HEK293T (cell line): ENCODE measurements around the gene MLANA.

ENCODE experiments used
- ARNT ChIP-seq: fragments of 450-650 bp; IDR thresholded peaks from 2 replicates; pipeline ENCODE4 v1.6.1; 2017; ENCODE audit warnings: mild to moderate bottlenecking
- BHLHE40 ChIP-seq: fragments of 450-650 bp; IDR thresholded peaks from 2 replicates; pipeline ENCODE4 v1.6.1; 2016; ENCODE audit warnings: mild to moderate bottlenecking, moderate library complexity, borderline replicate concordance
- ELF4 ChIP-seq: fragments of 450-650 bp; IDR thresholded peaks from 2 replicates; pipeline ENCODE4 v1.6.1; 2017; ENCODE audit warnings: antibody characterized with exemption
- FOXA1 ChIP-seq: fragments of 450-650 bp; IDR thresholded peaks from 2 replicates; pipeline ENCODE4 v1.6.1; 2016; ENCODE audit warnings: mild to moderate bottlenecking
- FOXK2 ChIP-seq: fragments of 450-650 bp; IDR thresholded peaks from 2 replicates; pipeline ENCODE4 v1.6.1; 2016; ENCODE audit warnings: mild to moderate bottlenecking
- FOXM1 ChIP-seq: fragments of 450-650 bp; IDR thresholded peaks from 2 replicates; pipeline ENCODE4 v1.6.1; 2017; ENCODE audit warnings: mild to moderate bottlenecking, borderline replicate concordance
- HDGF ChIP-seq: fragments of 450-650 bp; IDR thresholded peaks from 2 replicates; pipeline ENCODE4 v1.6.1; 2017; ENCODE audit warnings: antibody characterized with exemption, borderline replicate concordance
- L3MBTL2 ChIP-seq: fragments of 450-650 bp; conservative IDR thresholded peaks from 2 replicates; pipeline ENCODE4 v1.6.1; 2016; ENCODE audit warnings: mild to moderate bottlenecking
- LEF1 ChIP-seq: fragments of 450-650 bp; IDR thresholded peaks from 2 replicates; pipeline ENCODE4 v1.6.1; 2017; ENCODE audit warnings: mild to moderate bottlenecking, borderline replicate concordance
- NFRKB ChIP-seq: fragments of 450-650 bp; IDR thresholded peaks from 2 replicates; pipeline ENCODE4 v1.6.1; 2016; ENCODE audit warnings: mild to moderate bottlenecking, moderate library complexity
- SP1 ChIP-seq: fragments of 450-650 bp; IDR thresholded peaks from 2 replicates; pipeline ENCODE4 v1.6.1; 2017
- SUZ12 ChIP-seq: fragments of 450-650 bp; IDR thresholded peaks from 2 replicates; pipeline ENCODE4 v1.6.1; 2016; ENCODE audit warnings: mild to moderate bottlenecking

DNA sequence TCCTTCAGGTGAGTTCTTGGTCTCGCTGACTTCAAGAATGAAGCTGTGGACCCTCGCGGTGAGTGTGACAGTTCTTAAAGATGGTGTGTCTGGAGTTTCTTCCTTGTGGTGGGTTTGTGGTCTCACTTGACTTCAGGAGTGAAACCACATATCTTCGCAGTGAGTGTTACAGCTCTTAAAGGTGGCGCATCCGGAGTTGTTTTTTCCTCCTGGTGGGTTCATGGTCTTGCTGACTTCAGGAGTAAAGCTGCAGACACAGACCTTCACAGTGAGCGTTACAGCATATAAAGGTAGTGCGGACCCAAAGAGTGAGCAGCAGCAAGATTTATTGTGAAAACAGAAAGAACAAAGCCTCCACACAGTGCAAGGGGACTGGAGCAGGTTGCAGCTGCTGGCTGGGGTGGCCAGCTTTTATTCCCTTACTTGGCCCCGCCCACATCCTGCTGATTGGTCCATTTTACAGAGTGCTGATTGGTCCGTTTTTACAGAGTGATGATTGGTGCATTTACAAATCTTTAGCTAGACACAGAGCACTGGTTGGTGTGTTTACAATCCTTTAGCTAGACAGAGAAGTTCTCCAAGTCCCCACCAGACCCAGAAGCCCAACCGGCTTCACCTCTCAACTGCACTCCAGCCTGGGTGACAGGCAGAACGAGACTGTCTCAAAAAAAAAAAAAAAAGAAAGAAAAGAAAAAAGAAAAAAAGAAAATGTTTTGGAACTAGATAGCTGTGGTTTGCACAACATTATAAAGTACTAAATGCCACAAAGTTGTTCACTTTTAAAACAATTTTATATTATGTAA is 48.7 kb upstream of the MLANA start:
- TF ChIP-seq FOXM1 (no peak), FOXA1 (no peak), SUZ12 (no peak), L3MBTL2 (no peak), FOXK2 (no peak), ARNT (no peak), NFRKB (no peak), ELF4 (no peak), SP1 (no peak), BHLHE40 (no peak), HDGF (no peak), LEF1 (no peak)
